ENCODE data around the gene SNORC.

SNORC gene

DNA sequence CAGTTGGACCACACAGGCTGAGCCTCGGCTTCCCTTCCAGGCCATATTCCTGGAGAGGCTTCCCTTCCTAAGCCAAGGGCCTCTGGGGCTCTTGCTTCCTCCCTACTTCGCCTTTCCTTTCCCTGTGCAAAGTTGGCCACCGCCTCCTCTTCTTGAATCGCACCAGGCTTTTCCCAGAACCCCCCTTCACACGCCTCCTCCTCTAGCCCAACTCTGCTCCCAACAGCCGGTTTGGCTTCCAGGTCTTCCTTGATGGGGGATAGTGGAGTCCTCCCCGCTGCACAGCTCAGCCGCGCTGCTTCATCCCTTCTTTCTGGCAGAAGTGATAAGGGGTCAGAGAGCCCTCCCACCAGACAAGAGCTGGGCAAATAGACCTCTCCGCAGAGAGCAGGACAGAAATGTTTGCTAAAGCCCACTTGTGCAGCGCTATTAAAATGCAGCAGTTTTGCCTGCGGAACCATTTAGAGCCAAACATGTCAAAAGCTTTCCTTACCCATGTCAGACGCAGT is 56.4 kb downstream of the SNORC start:
- TF ChIP-seq, protein P1, sequence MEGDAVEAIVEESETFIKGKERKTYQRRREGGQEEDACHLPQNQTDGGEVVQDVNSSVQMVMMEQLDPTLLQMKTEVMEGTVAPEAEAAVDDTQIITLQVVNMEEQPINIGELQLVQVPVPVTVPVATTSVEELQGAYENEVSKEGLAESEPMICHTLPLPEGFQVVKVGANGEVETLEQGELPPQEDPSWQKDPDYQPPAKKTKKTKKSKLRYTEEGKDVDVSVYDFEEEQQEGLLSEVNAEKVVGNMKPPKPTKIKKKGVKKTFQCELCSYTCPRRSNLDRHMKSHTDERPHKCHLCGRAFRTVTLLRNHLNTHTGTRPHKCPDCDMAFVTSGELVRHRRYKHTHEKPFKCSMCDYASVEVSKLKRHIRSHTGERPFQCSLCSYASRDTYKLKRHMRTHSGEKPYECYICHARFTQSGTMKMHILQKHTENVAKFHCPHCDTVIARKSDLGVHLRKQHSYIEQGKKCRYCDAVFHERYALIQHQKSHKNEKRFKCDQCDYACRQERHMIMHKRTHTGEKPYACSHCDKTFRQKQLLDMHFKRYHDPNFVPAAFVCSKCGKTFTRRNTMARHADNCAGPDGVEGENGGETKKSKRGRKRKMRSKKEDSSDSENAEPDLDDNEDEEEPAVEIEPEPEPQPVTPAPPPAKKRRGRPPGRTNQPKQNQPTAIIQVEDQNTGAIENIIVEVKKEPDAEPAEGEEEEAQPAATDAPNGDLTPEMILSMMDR (IDR thresholded peaks at IDR 0.05; ENCODE audit: control insufficient read depth, extremely low read depth, insufficient read depth) = no peak
- no peak overlapping the region for H3K4me3 ChIP-seq (ENCODE audit: low read depth, low read length)
- DNase-seq (ENCODE audit: low read depth) = no peak

DNA sequence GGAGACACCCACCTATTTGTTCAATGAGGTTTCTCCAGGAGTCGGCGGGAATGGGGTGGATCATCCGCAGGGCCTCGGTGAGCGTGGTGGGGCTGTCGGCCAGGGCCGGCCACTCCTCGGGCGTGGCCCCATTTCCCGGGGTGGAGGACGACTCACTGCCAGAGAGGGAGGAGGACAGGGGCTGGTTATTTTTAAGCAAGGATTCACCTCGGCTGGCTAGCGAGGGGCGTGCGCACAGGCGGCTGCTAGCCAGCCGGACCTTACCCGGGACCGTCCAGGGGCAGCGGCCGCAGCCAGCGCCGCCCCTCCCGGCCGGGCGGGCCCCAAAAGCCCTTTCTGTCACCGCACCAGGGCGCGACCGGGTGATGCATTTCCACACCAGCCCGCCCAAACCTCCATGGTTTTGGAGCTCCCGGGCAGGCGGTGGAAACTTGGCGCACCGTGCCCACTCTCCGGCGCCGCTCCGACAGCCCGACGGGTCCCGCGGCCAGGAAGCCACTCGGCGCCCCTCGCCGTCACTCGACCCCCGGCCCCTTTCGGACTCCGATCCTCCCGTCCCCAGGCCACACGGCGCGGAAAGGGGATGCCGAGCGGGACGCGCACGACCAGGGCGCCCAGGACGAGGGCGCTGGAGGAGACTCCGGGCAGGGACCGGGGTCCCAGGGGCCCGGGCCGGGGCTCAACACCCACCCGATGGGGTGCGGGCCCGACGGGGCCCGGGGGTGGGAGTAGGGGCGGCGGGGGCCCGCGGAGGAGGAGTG is 57.1 kb downstream of the SNORC start:
- no peak for DNase-seq (ENCODE audit: low read depth)
- H3K4me3 ChIP-seq (ENCODE audit: low read depth, low read length) = no peak overlapping the region

DNA sequence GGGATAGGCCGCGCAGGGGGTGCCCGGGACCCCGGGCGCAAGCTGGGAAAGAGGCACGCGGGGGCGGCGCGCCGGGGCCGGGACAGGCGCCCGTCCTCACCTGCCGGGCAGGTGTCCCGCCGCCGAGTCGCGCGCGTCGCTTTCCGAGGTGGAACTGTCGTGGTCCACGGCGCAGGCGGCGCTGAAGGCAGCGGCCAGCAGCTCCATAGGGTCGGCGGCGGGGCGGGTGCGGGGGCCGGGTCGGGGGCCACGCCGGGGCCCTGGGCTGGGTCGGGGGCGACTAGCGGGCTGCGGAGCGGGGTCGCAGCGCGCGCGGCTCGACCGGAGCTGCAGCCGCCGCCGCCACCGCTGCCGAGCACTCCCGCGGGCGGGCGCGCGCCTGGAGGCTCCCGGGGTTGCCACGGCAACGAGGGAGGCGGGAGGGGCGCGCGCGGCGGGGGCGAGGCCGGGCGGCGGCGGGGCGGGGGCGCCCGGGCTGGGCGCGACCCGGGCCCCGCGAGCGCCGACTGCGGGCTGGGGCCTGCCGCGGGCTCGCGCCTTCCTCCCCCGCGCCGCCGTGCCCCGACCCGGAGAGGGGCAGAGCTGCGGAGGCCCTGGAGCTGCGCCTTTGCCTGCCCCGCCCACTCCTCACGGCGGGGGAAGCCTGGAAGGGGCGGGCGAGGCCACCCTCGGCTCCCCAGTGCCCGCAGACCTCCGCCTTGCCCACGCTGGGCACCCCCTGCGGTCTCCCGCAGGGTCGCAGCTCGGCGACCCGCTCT is 57.9 kb downstream of the SNORC start:
- H3K4me3 ChIP-seq (ENCODE audit: low read depth, low read length) = no peak overlapping the region
- TF ChIP-seq, protein P1 (IDR thresholded peaks at IDR 0.05; ENCODE audit: control insufficient read depth, extremely low read depth, insufficient read depth) = no peak
- DNase-seq (ENCODE audit: low read depth) = no peak

More for the DNA sequence above, 57.1 kb downstream of the SNORC start:
- TF ChIP-seq, protein P1 (IDR thresholded peaks at IDR 0.05; ENCODE audit: control insufficient read depth, extremely low read depth, insufficient read depth) = no peak

All from LNCaP clone FGC (cell line).